Right cardiac atrium (tissue), 5 donors: Measurements from ENCODE around the gene ANKRD63. TPM values are rescaled to one million over a fixed set of nuclear protein-coding genes. Genes with fewer than 3 reads are reported as not detected.

ENCODE experiments used
- ATAC-seq, 2 donors: fragments of 200-7000 bp; cut with Tn5 transposase; one replicate each; pipeline versions ENCODE4 v1.8.0 to v1.9.1; 2020; ENCODE audit warnings: moderate library complexity in 2 of 2, mild to moderate bottlenecking in 1 of 2
- DNase-seq, 3 donors: peaks; one replicate each; pipeline ENCODE4 v3.0.0-alpha.2; 2020
- H3K27ac ChIP-seq: one replicate; pipeline ENCODE4 v1.5.1; 2013; ENCODE audit warnings: mild to moderate bottlenecking, low read length, control low read depth, moderate library complexity
- H3K27me3 ChIP-seq: one replicate; pipeline ENCODE4 v1.6.1; 2013; ENCODE audit not compliant: control insufficient read depth, insufficient read depth
- H3K4me1 ChIP-seq: one replicate; pipeline ENCODE4 v1.6.1; 2013; ENCODE audit warnings: low read length; ENCODE audit not compliant: control insufficient read depth, insufficient read depth
- H3K4me3 ChIP-seq: one replicate; pipeline ENCODE4 v1.5.1; 2013; ENCODE audit warnings: low read length, control low read depth
- H3K9me3 ChIP-seq: one replicate; pipeline ENCODE4 v1.6.1; 2013; ENCODE audit warnings: low read length; ENCODE audit not compliant: control insufficient read depth
- WGBS: extraction: QIAGEN DNeasy Blood & Tissue Kit; methylation state at CpG from one replicate; pipeline ENCODE4 v1.1.7; 2013; 5-methylcytosine and 5-hydroxymethylcytosine counted together
- intact Hi-C, 4 donors: fragments of 100-400 bp; cut with DNase I; formaldehyde crosslinking; loops; one replicate each; pipeline versions ENCODE4 v1.11.0 to v1.14.0; 2022 to 2023
- polyA plus RNA-seq: library from polyadenylated mRNA; stranded (reverse); fragments of 200-250 nt; gene quantifications from one replicate; pipeline ENCODE4 v1.2.3, GENCODE V29; 2013
- total RNA-seq, 4 donors: library from RNA; stranded (reverse); fragmentation: NEBNext Ultra II Directional; extraction: Animal tissue kit (Norgen Biotek cat#: 25700); gene quantifications; one replicate each; pipeline ENCODE4 v1.2.1, GENCODE V29; 2021
- donor health status: healthy with polysubstance abuse.
- donor health status: DM: no; HTN: yes; CAD: no.
- donor health status: DM: no; HTN: no; CAD: no.
- donor health status: DM: no; HTN: yes; CAD: no; lungs with severe emphysema.
- donor health status: DM: yes; HTN: yes; CAD: no.

Gene ANKRD63
- total and polyA plus RNA-seq, 5 donors, result 0.42 to 5.0 (median 4.3) TPM

- WGBS, result 61% methylated on average over 1 of the region's 1 CpG
- Histone ChIP-seq H3K4me1 (peaks cover 8% of the 10 kb centered on the region), H3K27me3 (no peaks in the 10 kb centered on the region), H3K27ac (peak overlapping the region; percentile 33), H3K9me3 (no peaks in the 10 kb centered on the region), H3K4me3 (no peak overlapping the region)
- intact Hi-C loops, result no loop called here
- ATAC-seq, result no peak
- no peak for DNase-seq
Observed at GRCh38 chr15:40295297-40295696, 12.4 kb upstream of the ANKRD63 start.

DNA sequence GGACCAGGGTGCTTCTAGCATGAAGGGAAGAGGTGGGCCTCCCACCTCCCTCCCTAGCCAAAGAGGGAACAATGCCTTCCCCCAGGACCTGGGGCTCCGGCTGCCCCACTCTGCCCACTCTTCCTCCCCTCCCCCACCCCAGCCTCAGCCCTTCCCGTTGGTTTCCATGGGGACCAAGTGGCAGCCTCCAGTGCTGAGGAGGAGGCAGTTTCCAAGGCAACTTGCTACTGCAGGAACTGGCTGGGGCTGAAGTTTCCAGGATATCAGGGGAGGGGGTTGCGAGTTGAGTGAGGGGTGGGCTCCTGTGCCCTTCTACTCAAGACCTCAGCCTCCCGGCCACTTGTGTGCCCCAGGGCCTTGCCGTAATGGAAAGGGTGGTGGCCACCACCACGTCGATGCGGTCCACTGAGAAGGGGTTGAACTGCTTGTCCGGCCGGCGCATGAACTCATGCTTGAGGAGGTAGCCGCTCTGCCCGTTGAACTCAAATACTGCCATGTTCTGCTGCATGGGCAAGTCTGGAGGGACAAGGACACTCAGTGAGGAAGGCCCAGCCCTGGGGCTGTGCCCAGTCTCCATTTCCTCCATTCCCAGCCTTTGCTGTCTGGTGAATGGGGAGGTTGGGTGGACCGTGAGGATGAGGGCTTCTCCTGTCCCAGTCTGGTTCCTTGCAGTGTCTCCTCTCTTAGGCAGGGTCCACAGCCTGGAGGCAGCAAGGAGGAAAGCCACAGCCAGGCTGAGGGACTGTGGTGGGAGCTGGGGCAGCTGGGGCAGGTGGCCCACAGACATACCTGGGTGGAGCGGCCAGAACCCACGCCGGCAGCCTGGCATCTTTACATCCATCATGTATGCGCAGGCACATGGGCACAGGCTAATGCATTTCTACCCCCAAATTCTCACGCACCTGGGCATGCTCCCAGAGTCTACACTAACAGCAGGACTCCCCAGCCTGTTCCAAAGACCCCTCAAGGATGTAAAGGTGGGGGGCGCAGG is 11.3 kb upstream of the ANKRD63 start:
- no peaks in the 10 kb centered on the region for H3K27me3 ChIP-seq
- ATAC-seq (no peak), DNase-seq (peak; percentile 6 to 57 (median 40))
- peaks cover 8% of the 10 kb centered on the region for H3K4me1 ChIP-seq
- no peak overlapping the region for H3K27ac ChIP-seq
- intact Hi-C loops, result no loop called here
- H3K9me3 ChIP-seq, result no peaks in the 10 kb centered on the region
- H3K4me3 ChIP-seq, result no peak overlapping the region
- WGBS, result 92% methylated on average over 20 of the region's 20 CpGs

DNA sequence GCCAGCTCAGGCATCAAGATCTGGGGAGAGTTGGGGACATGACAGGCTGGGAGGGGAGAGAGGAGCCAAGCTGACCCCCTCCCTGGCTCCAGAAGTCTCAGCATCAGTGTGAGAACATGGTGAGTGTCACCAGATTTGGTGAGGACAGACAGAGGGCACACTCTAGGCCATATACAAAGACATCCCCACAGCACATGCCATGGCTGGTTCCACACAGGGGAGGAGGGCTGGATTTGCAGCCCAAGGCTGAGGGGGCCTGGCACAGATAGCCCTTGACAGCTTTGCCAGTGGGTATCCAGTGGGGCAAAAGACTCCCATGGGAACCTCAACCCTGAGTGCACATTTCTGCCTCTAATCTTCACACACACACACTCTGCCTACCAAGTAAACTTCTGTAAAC is 10.1 kb upstream of the ANKRD63 start:
- Histone ChIP-seq H3K27ac (peak overlapping the region; percentile 20), H3K4me3 (no peak overlapping the region), H3K27me3 (no peaks in the 10 kb centered on the region), H3K9me3 (no peaks in the 10 kb centered on the region), H3K4me1 (peaks cover 8% of the 10 kb centered on the region)
- intact Hi-C loops, result no loop called here
- DNase-seq (peak; percentile 5 to 48 (median 47)), ATAC-seq (peak in 1 of 2 donors; percentile 13)

- 86% methylated on average over 3 of the region's 3 CpGs for WGBS
- no peak overlapping the region for H3K4me3 ChIP-seq
- no peak for ATAC-seq
- H3K4me1 ChIP-seq, result peaks cover 8% of the 10 kb centered on the region
- H3K27me3 ChIP-seq, result no peaks in the 10 kb centered on the region
- intact Hi-C loops, result no loop called here
- peak in 2 of 3 donors; percentile 37 to 60 for DNase-seq
- H3K27ac ChIP-seq, result no peak overlapping the region
- no peaks in the 10 kb centered on the region for H3K9me3 ChIP-seq
Observed at GRCh38 chr15:40292246-40292645, 9.4 kb upstream of the ANKRD63 start.

GRCh38 chr15:40290918-40291574 is 8.2 kb upstream of the ANKRD63 start:
- H3K27me3 ChIP-seq, result no peaks in the 10 kb centered on the region
- H3K4me3 ChIP-seq, result no peak overlapping the region
- no peak overlapping the region for H3K27ac ChIP-seq
- peak; percentile 66 to 84 (median 81) for DNase-seq
- 13% methylated on average over 68 of the region's 68 CpGs for WGBS
- H3K9me3 ChIP-seq, result no peaks in the 10 kb centered on the region
- intact Hi-C loops, result no loop called here
- ATAC-seq, result peak; percentile 54 to 71
- peaks cover 8% of the 10 kb centered on the region for H3K4me1 ChIP-seq

DNA sequence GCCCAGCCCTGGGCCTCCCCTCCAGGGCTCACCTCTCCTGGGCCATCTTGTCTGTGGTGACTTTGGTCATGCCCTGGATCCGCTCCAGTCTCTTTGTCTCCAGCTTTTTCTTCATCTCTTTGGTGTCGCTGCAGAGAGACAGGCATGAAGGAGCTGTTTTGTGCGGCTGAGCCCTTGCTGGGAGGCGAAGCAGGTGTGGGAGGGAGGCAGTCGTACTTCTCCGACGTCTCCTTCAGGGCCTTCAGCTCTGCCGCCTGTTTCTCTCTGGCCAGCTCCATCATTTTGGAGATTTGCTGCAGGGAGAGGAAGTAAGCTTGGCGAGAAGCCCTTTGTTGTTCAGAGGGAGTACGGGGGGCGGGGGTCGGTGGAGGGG is 7.7 kb upstream of the ANKRD63 start:
- WGBS, result 38% methylated on average over 12 of the region's 12 CpGs
- Histone ChIP-seq H3K4me1 (peaks cover 8% of the 10 kb centered on the region), H3K4me3 (no peak overlapping the region), H3K27me3 (no peaks in the 10 kb centered on the region), H3K9me3 (no peaks in the 10 kb centered on the region), H3K27ac (no peak overlapping the region)
- intact Hi-C loops, result no loop called here
- DNase-seq, result peak in 1 of 3 donors; percentile 13
- ATAC-seq, result no peak

DNA sequence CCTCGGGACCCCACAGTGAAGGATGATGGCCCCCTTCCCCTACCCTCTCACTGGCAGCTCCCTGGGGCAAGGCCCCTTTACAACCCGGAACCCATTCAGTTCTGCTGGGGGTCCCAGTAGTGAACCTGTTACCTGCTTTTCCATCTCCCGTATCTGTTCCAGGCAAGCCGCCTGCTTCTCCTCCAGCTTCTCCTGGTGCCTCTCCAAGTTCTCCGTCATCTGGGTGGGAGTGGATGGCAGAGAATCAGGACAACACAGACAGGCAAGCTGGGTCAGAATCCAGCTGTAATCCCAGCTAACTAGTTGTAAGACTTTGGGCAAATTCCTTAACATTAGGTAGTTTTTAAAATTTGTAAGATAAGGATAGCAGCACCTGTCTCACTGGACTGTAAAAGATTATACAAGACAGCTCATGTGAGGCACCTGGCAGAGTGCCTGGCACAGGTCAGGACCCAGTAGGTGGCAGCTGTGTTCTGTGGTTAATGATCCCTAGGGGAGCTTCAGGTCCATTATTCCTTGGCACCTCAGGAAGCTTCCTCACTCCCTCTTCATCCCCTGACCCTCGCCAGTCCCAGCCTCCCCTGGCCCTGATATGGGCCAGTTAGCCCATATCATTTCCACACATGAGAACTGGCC is 6.4 kb upstream of the ANKRD63 start:
- peaks cover 4% of the 10 kb centered on the region for H3K4me1 ChIP-seq
- DNase-seq (peak in 2 of 3 donors; percentile 53 to 68), ATAC-seq (no peak)
- H3K9me3 ChIP-seq, result no peaks in the 10 kb centered on the region
- 65% methylated on average over 6 of the region's 6 CpGs for WGBS
- H3K27me3 ChIP-seq, result no peaks in the 10 kb centered on the region
- intact Hi-C loops, result loop anchor here in 1 of 4 donors (10.0 kb wide), 1 partner anchor 126 kb away; no protein-coding TSS in a partner anchor
- H3K27ac ChIP-seq, result no peak overlapping the region
- H3K4me3 ChIP-seq, result no peak overlapping the region

DNA sequence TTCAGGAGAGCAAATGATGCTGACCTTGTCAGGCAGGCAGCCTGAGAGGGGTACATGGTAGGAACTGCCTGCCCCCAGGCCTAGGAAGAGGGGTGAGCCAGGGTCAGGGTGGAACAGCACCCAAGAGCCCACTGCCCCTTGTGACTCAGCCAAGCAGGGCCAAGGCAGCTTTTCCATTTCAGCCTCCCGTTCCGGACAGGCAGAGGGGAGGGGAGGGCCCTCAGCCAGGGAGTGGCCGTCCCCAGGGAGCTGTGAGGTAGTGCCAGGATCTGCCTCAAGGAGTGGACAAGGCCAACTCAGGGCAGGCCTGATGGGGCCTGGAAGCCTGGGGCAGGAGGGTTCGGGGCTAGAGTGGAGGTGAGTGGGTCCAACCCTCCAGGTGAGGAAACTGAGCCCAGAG is 5.1 kb upstream of the ANKRD63 start:
- H3K27ac ChIP-seq, result no peak overlapping the region
- no peak overlapping the region for H3K4me3 ChIP-seq
- H3K9me3 ChIP-seq, result no peaks in the 10 kb centered on the region
- peak in 2 of 3 donors; percentile 53 to 66 for DNase-seq
- H3K27me3 ChIP-seq, result no peaks in the 10 kb centered on the region
- peaks cover 4% of the 10 kb centered on the region for H3K4me1 ChIP-seq
- intact Hi-C loops, result loop anchor here in 1 of 4 donors (10.0 kb wide), 1 partner anchor 127 kb away; no protein-coding TSS in a partner anchor
- 57% methylated on average over 4 of the region's 4 CpGs for WGBS
- ATAC-seq, result no peak

- Histone ChIP-seq H3K4me1 (peaks cover 4% of the 10 kb centered on the region), H3K27me3 (no peaks in the 10 kb centered on the region), H3K4me3 (no peak overlapping the region), H3K9me3 (no peaks in the 10 kb centered on the region), H3K27ac (no peak overlapping the region)
- intact Hi-C loops, result loop anchor here in 1 of 4 donors (10.0 kb wide), 1 partner anchor 127 kb away; no protein-coding TSS in a partner anchor
- WGBS, result 85% methylated on average over 3 of the region's 3 CpGs
- peak in 1 of 3 donors; percentile 7 for DNase-seq
- ATAC-seq, result no peak
Observed at GRCh38 chr15:40287505-40287904, 4.6 kb upstream of the ANKRD63 start.

- Histone ChIP-seq H3K4me1 (peaks cover 2% of the 10 kb centered on the region), H3K9me3 (no peaks in the 10 kb centered on the region), H3K27ac (no peak overlapping the region), H3K27me3 (no peaks in the 10 kb centered on the region), H3K4me3 (no peak overlapping the region)
- intact Hi-C loops, result loop anchor here in 1 of 4 donors (10.0 kb wide), 1 partner anchor 128 kb away; no protein-coding TSS in a partner anchor
- WGBS, result 79% methylated on average over 7 of the region's 7 CpGs
- ATAC-seq, result no peak
- DNase-seq, result peak in 1 of 3 donors; percentile 33
Observed at GRCh38 chr15:40286794-40287193, 3.9 kb upstream of the ANKRD63 start.
